ENCODE data around the gene TADA2A.

GRCh38 chr17:37358830-37359681 lies 47.6 kb upstream of the TADA2A start:
- no peak for TF ChIP-seq CTCF (IDR thresholded peaks at IDR 0.05; ENCODE audit: low read depth, low read length, poor library complexity, severe bottlenecking)
- no peak for TF ChIP-seq EZH2phosphoT487 (IDR thresholded peaks at IDR 0.05; ENCODE audit: borderline replicate concordance, low read length)
